DND-41 (cell line): ENCODE results near the gene MDC1.

Experiments
- CTCF ChIP-seq: IDR thresholded peaks from 2 replicates; pipeline ENCODE4 v1.5.1; 2012; ENCODE audit warnings: borderline replicate concordance, low read length, moderate library complexity, mild to moderate bottlenecking; ENCODE audit not compliant: poor library complexity, severe bottlenecking; ENCODE audit errors: extremely low read depth
- EZH2 ChIP-seq: IDR thresholded peaks from 3 replicates; pipeline ENCODE4 v1.6.1; 2012; ENCODE audit warnings: borderline replicate concordance, low read depth, mild to moderate bottlenecking, moderate library complexity, low read length, inconsistent platforms; ENCODE audit not compliant: severe bottlenecking

DNA sequence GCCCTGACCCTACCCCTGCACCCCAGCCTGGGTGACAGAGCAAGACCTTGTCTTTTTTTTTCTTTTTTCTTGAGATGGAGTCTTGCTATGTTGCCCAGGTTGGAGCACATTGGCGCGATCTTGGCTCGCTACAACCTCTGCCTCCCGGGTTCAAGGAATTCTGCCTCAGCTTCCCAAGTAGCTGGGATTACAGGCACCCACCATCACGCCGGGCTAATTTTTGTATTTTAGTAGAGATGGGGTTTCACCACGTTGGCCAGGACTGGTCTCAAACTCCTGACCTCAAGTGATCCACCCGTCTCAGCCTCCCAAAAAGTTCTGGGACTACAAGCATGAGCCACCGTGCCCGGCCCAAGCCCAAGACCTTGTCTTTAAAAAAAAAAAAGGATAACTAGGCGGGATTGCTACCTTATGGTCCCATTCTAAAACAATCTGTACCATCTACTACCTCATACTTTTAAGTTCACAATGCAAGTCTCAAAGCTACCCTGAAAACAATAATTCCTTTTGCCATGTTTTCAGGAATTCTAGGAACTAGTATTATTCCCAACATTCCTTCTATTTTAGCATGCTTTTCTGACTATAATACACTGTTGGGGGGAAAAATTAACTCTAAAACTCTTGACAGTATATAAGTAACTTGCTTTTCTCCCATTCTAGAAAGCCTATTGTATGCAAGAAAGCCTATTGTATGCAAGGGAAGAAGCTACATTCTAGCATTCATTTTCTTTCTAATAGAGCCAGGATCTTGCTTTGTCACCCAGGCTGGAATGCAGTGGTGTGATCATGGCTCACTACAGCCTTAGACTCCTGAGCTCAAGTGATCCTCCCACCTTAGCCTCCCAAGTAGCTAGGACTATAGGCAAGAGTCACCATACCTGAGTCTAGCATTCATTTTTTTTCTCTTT, 9.7 kb upstream of the MDC1 start:
- no peak for TF ChIP-seq CTCF
- no peak for TF ChIP-seq EZH2
